Liver (tissue), 9 donors: ENCODE measurements around the gene CHRNG. TPM values are rescaled to one million over a fixed set of nuclear protein-coding genes. Genes with fewer than 3 reads are reported as not detected.

Experiments
- DNase-seq: peaks from one replicate; pipeline ENCODE4 v3.0.0-alpha.2; 2017; ENCODE audit warnings: low spot score
- H3K27ac ChIP-seq, 2 donors: one replicate each; pipeline ENCODE4 v1.7.0; 2013; ENCODE audit warnings: inconsistent platforms in 2 of 2, low read length in 2 of 2, control low read depth in 1 of 2, low read depth in 1 of 2, mild to moderate bottlenecking in 1 of 2
- H3K27me3 ChIP-seq, 4 donors: one replicate each; pipeline versions ENCODE4 v1.6.1 to v1.7.0; 2013; ENCODE audit warnings: low read length in 3 of 4, inconsistent platforms in 1 of 4, mild to moderate bottlenecking in 1 of 4, moderate library complexity in 1 of 4; ENCODE audit not compliant: control insufficient read depth in 4 of 4, insufficient read depth in 4 of 4
- H3K36me3 ChIP-seq, 4 donors: one replicate each; pipeline versions ENCODE4 v1.6.1 to v1.7.0; 2013; ENCODE audit warnings: low read length in 3 of 4, mild to moderate bottlenecking in 3 of 4, low read depth in 1 of 4, moderate library complexity in 1 of 4; ENCODE audit not compliant: control insufficient read depth in 4 of 4, insufficient read depth in 3 of 4
- H3K4me1 ChIP-seq, 4 donors: one replicate each; pipeline versions ENCODE4 v1.6.1 to v1.7.0; 2013; ENCODE audit warnings: low read length in 3 of 4, mild to moderate bottlenecking in 3 of 4, moderate library complexity in 1 of 4; ENCODE audit not compliant: control insufficient read depth in 4 of 4, insufficient read depth in 4 of 4
- H3K4me3 ChIP-seq, 3 donors: one replicate each; pipeline versions ENCODE4 v1.6.1 to v1.7.0; 2013; ENCODE audit warnings: low read length in 3 of 3, control low read depth in 1 of 3, low read depth in 1 of 3, mild to moderate bottlenecking in 1 of 3
- H3K9ac ChIP-seq, 2 donors: one replicate each; pipeline ENCODE4 v1.7.0; 2013; ENCODE audit warnings: low read length in 2 of 2, mild to moderate bottlenecking in 2 of 2, moderate library complexity in 2 of 2, control low read depth in 1 of 2, low read depth in 1 of 2
- H3K9me3 ChIP-seq, 4 donors: one replicate each; pipeline versions ENCODE4 v1.6.1 to v1.7.0; 2013; ENCODE audit warnings: low read length in 3 of 4; ENCODE audit not compliant: control insufficient read depth in 4 of 4
- EGR1 ChIP-seq, 2 donors: IDR thresholded peaks; 2 replicates each; pipeline ENCODE4 v1.6.1; 2016 to 2018; ENCODE audit warnings: antibody characterized with exemption in 2 of 2, low read depth in 2 of 2
- FOXA1 ChIP-seq: IDR thresholded peaks from 2 replicates; pipeline ENCODE4 v1.6.1; 2016; ENCODE audit warnings: antibody characterized with exemption
- FOXA2 ChIP-seq: IDR thresholded peaks from 2 replicates; pipeline ENCODE4 v1.6.1; 2016; ENCODE audit warnings: antibody characterized with exemption
- GABPA ChIP-seq, 2 donors: IDR thresholded peaks in 1 of 2; conservative IDR thresholded peaks in 1 of 2; 2 replicates each; pipeline ENCODE4 v1.6.1; 2016; ENCODE audit warnings: antibody characterized with exemption in 2 of 2, mild to moderate bottlenecking in 1 of 2, moderate library complexity in 1 of 2
- HNF4A ChIP-seq, 2 donors: conservative IDR thresholded peaks; 2 replicates each; pipeline ENCODE4 v1.6.1; 2016; ENCODE audit warnings: antibody characterized with exemption in 2 of 2, mild to moderate bottlenecking in 2 of 2
- HNF4G ChIP-seq: IDR thresholded peaks from 2 replicates; pipeline ENCODE4 v1.6.1; 2016; ENCODE audit warnings: antibody characterized with exemption
- JUND ChIP-seq, 2 donors: IDR thresholded peaks; 2 replicates each; pipeline ENCODE4 v1.6.1; 2016; ENCODE audit warnings: antibody characterized with exemption in 2 of 2
- NR2F2 ChIP-seq: IDR thresholded peaks from 2 replicates; pipeline ENCODE4 v1.6.1; 2016; ENCODE audit warnings: antibody characterized with exemption
- RAD21 ChIP-seq, 2 donors: IDR thresholded peaks; 2 replicates each; pipeline ENCODE4 v1.6.1; 2016; ENCODE audit warnings: antibody characterized with exemption in 2 of 2, mild to moderate bottlenecking in 2 of 2
- REST ChIP-seq: IDR thresholded peaks from 2 replicates; pipeline ENCODE4 v1.6.1; 2016; ENCODE audit warnings: antibody characterized with exemption, mild to moderate bottlenecking
- RXRA ChIP-seq, 2 donors: IDR thresholded peaks; 2 replicates each; pipeline ENCODE4 v1.6.1; 2017 to 2018; ENCODE audit warnings: antibody characterized with exemption in 2 of 2, mild to moderate bottlenecking in 1 of 2
- SP1 ChIP-seq: IDR thresholded peaks from 2 replicates; pipeline ENCODE4 v1.6.1; 2018; ENCODE audit warnings: antibody characterized with exemption, mild to moderate bottlenecking
- TAF1 ChIP-seq: conservative IDR thresholded peaks from 2 replicates; pipeline ENCODE4 v1.6.1; 2016; ENCODE audit warnings: antibody characterized with exemption, mild to moderate bottlenecking
- YY1 ChIP-seq: IDR thresholded peaks from 2 replicates; pipeline ENCODE4 v1.6.1; 2016; ENCODE audit warnings: antibody characterized with exemption, mild to moderate bottlenecking
- WGBS: extraction: QIAGEN DNeasy Blood & Tissue Kit; methylation state at CpG from one replicate; pipeline ENCODE4 v1.1.7; 2013; 5-methylcytosine and 5-hydroxymethylcytosine counted together
- polyA plus RNA-seq, 2 donors: library from polyadenylated mRNA; stranded (reverse) in 1 of 2; unstranded in 1 of 2; fragments of 200-250 nt in 1 of 2; fragments of >200 nt in 1 of 2; fragmentation: Nextera tagmentation in 1 of 2; extraction: Ambion mirVana in 1 of 2; gene quantifications; one replicate each; pipeline versions ENCODE4 v1.2.1 to v1.2.3, GENCODE V29; 2013 to 2015
- total RNA-seq, 2 donors: library from RNA; depleted of rRNA; stranded (reverse); fragments of >200 nt; gene quantifications; one replicate each; pipeline ENCODE4 v1.2.3, GENCODE V29; 2014
- TF ChIP-seq, protein P1 (sequence below): fragments of 150-350 bp; IDR thresholded peaks from 2 replicates; pipeline ENCODE4 v1.5.1; 2017; ENCODE audit warnings: improper control_type of control experiment, low read depth, low read length; ENCODE audit not compliant: missing input control
- TF ChIP-seq, protein P2 (sequence below): IDR thresholded peaks from 2 replicates; pipeline ENCODE4 v1.6.1; 2016; ENCODE audit warnings: antibody characterized with exemption
- TF ChIP-seq, protein P3 (sequence below): IDR thresholded peaks from 2 replicates; pipeline ENCODE4 v1.6.1; 2016; ENCODE audit warnings: antibody characterized with exemption
- donor health status: healthy.
- donor health status: healthy.
- donor health status: healthy.
- donor health status: healthy.
- donor health status: healthy.

Gene CHRNG
- total and polyA plus RNA-seq, 4 donors, result not detected

DNA sequence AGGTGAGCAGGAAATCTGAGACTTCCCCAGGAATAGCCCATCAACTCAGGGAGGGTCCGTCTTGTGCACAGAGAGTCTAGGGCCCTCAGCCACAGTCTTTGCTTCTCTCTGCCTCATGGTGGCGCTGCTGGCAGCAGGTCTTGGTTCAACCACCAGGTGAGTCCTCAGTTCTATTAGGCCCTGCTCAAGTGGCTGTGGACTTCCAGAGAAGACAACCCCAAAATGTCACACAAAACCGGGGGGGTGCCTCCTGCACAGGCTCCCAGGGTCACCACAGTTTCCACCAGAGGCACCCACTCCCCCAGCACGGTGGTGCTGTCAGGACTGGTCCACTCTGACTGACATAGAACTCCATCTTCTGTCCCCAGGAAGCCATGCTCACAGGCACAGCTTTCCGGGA, 2.4 kb upstream of the CHRNG start:
- Histone ChIP-seq H3K9ac (no peak overlapping the region), H3K4me1 (no peaks in the 10 kb centered on the region), H3K9me3 (peaks cover 0 to 3% (median under 1%) of the 10 kb centered on the region in 4 donors), H3K36me3 (no peaks in the 10 kb centered on the region), H3K4me3 (no peak overlapping the region), H3K27ac (no peak overlapping the region), H3K27me3 (no peaks in the 10 kb centered on the region)
- no peak for DNase-seq
- TF ChIP-seq RAD21 (IDR thresholded peaks at IDR 0.05), result peak in 1 of 2 donors; percentile 56
- no peak for TF ChIP-seq JUND (IDR thresholded peaks at IDR 0.05)
- TF ChIP-seq, protein P1, sequence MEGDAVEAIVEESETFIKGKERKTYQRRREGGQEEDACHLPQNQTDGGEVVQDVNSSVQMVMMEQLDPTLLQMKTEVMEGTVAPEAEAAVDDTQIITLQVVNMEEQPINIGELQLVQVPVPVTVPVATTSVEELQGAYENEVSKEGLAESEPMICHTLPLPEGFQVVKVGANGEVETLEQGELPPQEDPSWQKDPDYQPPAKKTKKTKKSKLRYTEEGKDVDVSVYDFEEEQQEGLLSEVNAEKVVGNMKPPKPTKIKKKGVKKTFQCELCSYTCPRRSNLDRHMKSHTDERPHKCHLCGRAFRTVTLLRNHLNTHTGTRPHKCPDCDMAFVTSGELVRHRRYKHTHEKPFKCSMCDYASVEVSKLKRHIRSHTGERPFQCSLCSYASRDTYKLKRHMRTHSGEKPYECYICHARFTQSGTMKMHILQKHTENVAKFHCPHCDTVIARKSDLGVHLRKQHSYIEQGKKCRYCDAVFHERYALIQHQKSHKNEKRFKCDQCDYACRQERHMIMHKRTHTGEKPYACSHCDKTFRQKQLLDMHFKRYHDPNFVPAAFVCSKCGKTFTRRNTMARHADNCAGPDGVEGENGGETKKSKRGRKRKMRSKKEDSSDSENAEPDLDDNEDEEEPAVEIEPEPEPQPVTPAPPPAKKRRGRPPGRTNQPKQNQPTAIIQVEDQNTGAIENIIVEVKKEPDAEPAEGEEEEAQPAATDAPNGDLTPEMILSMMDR, result peak; percentile 25
- TF ChIP-seq GABPA (IDR thresholded peaks at IDR 0.05 in 1 of 2, conservative IDR thresholded peaks at IDR 0.05 in 1 of 2), result no peak
- no peak for TF ChIP-seq YY1
- WGBS, result 69% methylated on average over 5 of the region's 5 CpGs

GRCh38 chr2:232537499-232537898, 2.0 kb upstream of the CHRNG start:
- H3K27me3 ChIP-seq, result no peaks in the 10 kb centered on the region
- no peaks in the 10 kb centered on the region for H3K36me3 ChIP-seq
- no peak overlapping the region for H3K9ac ChIP-seq
- no peaks in the 10 kb centered on the region for H3K4me1 ChIP-seq
- WGBS, result 73% methylated on average over 4 of the region's 4 CpGs
- H3K27ac ChIP-seq, result no peak overlapping the region
- no peak for DNase-seq
- peaks cover 0 to 3% (median under 1%) of the 10 kb centered on the region in 4 donors for H3K9me3 ChIP-seq
- TF ChIP-seq FOXA1 (no peak), HNF4G (no peak), GABPA (IDR thresholded peaks at IDR 0.05 in 1 of 2, conservative IDR thresholded peaks at IDR 0.05 in 1 of 2) (no peak), RXRA (IDR thresholded peaks at IDR 0.05) (no peak), YY1 (no peak), JUND (IDR thresholded peaks at IDR 0.05) (no peak), EGR1 (IDR thresholded peaks at IDR 0.05; ENCODE audit: low read depth in 2 of 2) (no peak), NR2F2 (no peak), TAF1 (no peak), REST (no peak), RAD21 (IDR thresholded peaks at IDR 0.05) (no peak), SP1 (no peak), FOXA2 (no peak), HNF4A (conservative IDR thresholded peaks at IDR 0.05) (no peak)
- TF ChIP-seq, protein P2, sequence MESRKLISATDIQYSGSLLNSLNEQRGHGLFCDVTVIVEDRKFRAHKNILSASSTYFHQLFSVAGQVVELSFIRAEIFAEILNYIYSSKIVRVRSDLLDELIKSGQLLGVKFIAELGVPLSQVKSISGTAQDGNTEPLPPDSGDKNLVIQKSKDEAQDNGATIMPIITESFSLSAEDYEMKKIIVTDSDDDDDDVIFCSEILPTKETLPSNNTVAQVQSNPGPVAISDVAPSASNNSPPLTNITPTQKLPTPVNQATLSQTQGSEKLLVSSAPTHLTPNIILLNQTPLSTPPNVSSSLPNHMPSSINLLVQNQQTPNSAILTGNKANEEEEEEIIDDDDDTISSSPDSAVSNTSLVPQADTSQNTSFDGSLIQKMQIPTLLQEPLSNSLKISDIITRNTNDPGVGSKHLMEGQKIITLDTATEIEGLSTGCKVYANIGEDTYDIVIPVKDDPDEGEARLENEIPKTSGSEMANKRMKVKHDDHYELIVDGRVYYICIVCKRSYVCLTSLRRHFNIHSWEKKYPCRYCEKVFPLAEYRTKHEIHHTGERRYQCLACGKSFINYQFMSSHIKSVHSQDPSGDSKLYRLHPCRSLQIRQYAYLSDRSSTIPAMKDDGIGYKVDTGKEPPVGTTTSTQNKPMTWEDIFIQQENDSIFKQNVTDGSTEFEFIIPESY, result no peak
- TF ChIP-seq, protein P3, sequence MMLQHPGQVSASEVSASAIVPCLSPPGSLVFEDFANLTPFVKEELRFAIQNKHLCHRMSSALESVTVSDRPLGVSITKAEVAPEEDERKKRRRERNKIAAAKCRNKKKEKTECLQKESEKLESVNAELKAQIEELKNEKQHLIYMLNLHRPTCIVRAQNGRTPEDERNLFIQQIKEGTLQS, result no peak
- TF ChIP-seq, protein P1, result no peak
- no peak overlapping the region for H3K4me3 ChIP-seq
